ENCODE data around the gene PBOV1.

The PBOV1 gene

DNA sequence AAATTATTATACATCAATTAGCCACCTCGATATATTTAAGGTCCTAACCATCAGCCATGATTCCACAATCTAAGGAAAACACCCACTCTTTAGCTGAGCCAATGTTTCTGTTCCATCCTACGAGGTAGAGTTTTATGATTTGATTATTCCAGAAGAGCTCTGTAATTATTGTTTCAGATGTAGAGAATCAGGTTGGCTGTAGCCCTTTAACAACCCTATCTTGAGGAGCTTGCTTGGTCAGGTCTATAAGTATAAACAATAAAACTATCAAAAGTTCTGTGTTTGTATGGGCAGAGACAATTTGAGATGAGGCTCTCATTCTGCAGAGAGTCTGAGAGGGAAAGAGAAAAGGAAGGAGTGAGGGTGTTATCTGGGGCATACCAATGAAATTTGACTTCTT is at the start of gene PBOV1:
PBOV1 (minus strand) TSS at position 43 of the 400 bp plus-strand sequence. CDS start 96 bp downstream, outside the sequence.
- no peak for DNase-seq

- no peak for DNase-seq
Measured at GRCh38 chr6:138266095-138266494, 47.8 kb upstream of the PBOV1 start.

DNA sequence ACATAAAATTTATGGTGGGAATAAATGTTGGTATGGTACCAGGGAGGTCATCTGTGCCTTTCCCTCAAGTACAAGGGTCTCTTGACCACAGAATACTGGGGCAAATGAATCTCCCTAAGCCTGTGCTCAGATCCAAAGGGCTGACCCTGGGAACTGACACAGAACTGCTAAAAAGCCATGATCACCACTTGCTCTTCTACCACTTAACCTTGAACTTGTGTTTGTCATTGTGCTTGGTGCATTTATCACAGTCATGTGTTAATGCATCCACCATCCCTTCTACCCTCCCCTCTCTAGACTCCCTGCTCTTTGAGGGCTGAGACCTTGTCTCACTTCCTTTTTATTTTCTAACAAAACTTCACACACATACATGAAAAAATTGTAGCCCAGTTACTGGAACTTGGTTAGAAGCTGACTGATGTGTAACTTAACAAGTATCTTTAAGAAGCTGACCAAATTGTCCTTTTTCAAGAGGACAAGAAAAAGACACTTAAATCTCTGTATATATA is 46.1 kb upstream of the PBOV1 start:
- no peak for DNase-seq

GRCh38 chr6:138263963-138264362 is 45.7 kb upstream of the PBOV1 start:
- no peak for DNase-seq

GRCh38 chr6:138261116-138261780 is 43.0 kb upstream of the PBOV1 start:
- no peak for DNase-seq

- no peak for DNase-seq
Measured at GRCh38 chr6:138258991-138259390, 40.7 kb upstream of the PBOV1 start.

DNA sequence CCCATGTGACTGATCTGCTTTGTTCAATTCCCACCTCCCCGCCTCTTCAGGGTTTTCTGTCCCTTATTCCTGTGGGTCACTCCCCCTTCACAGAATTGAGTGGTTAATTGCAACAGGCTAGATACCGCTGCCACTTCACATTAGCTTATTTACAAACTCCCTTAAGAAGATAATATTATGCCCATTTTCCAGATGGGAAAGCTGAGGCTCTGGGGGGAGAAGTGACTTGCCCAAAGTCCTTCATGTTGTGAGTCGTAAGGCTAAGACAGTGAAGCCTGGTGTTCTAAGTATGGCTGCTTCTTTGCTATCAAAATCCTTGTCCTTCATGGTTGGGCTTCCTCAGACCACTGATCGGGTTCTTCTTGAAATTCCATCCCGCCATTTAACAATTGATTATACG is 39.9 kb upstream of the PBOV1 start:
- DNase-seq = no peak

DNA sequence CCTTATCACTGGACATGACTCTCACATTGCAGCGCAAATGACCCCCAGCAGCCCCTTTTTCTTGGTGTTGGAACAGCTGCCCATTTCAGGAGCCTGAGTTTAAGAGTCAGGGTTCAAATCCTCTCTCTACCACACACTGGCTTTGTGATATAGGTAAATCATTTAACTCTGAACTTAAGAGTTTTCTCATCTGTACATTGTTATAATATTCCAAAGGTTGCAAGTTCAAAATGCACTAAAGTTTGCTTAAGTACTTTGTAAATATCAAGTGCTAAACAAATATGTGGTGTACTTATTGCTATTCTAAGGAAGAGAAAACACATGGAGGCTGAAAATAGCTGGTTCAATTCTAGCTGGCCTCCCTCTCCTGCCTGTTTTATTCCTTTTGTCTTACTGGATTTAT is 39.3 kb upstream of the PBOV1 start:
- no peak for DNase-seq

GRCh38 chr6:138255443-138255842 is 37.2 kb upstream of the PBOV1 start:
- DNase-seq = no peak

GRCh38 chr6:138253731-138254130 is 35.4 kb upstream of the PBOV1 start:
- DNase-seq = no peak

GRCh38 chr6:138250513-138251247 is 32.4 kb upstream of the PBOV1 start:
- no peak for DNase-seq

DNA sequence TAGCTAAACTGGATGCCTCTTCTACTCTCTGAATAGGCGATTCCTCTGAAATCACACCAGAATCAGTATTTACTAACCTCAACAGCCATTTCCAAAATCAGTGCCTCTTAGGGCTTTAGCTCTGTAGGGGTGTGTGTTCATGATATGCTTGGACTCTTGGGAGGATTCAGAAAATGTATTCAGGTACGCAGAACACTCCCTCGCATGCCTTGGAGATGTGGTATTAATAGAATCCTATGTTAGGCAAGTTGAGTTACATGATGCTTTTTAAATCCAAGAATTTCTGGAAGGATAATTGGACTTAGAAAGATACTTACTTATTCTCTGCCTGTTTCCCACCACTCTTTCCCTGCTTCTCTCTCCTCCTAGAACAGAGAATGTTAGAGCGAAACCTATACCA is 31.8 kb upstream of the PBOV1 start:
- no peak for DNase-seq

DNA sequence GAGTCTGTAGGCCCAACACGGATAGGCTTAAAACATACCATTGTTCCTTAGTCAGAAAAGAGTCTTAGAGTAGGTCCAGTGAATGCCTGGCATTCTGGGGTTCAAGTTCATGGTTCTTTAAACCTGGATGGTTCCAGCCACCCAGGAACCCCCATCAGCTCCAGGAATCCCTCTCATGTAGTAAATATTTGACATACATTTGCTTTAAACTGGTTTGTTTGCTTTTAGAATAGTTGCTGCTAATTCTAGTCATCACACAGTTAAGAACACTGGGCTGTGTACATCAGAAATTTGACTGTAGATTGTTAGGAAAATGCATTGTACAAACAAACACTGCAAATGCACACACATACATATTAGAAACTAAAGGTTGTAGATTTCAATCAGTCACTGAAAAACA is 30.6 kb upstream of the PBOV1 start:
- no peak for DNase-seq

GRCh38 chr6:138248011-138248410 is 29.7 kb upstream of the PBOV1 start:
- no peak for DNase-seq

DNA sequence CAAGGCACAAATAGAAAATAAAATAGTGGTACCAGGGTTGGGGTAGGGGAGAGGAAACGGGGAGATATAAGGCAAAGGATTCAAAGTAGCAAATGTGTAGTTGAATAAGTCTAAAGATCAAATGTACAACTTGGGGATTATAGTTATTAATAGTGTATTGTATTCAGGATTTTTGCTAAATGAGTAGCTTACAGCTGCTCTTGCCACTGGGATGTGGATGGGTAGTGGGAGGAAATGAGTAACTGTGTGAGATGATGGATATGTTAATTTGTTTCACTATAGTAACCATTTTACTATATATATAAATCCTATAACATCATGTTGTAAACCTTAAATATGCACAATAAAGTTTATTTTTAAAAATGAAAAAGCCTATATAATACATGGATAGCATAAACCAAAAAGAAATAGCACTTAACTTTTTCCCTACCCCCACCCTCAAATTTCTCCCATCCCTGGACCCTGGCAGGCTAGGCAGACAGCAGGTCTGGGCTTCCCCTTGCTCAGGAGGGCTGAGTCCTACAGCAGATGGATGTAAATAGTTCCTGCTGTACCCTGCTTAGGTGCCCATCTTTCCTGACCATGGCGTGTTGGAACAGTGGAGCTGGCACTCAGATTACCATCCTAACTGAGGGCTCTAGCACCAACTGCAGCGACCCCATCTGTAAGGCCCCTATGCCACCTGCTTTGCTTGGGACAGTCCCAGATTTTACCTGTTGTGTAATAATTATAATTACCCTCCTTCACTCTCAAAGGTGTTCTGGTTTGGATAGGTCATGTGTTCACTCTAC is 28.6 kb upstream of the PBOV1 start:
- DNase-seq = no peak

GRCh38 chr6:138245751-138246150 is 27.5 kb upstream of the PBOV1 start:
- no peak for DNase-seq

GRCh38 chr6:138242987-138243592 is 24.8 kb upstream of the PBOV1 start:
- no peak for DNase-seq

DNA sequence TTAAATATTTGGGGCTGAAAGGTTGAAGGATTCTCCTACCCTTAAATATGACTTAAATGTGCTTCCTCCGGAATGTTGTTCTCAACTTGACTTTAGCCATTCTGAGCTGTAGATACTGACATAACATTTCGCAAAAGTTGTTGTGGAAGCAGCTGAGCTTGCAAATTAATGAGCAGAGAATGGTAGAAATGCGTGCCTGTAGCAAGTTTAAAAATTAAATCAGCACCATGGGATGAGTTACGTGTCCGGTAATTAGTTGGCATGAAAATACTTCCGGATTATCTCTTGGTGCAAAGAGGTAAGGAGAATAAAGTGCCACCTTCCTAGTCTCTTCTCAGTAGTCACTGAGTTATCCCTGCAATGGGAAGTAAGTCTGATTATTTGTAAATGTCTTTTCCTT is 23.6 kb upstream of the PBOV1 start:
- DNase-seq = no peak

- no peak for DNase-seq
Measured at GRCh38 chr6:138241381-138241780, 23.1 kb upstream of the PBOV1 start.

GRCh38 chr6:138240476-138241245 is 22.4 kb upstream of the PBOV1 start:
- no peak for DNase-seq

- no peak for DNase-seq
Measured at GRCh38 chr6:138239774-138240173, 21.5 kb upstream of the PBOV1 start.

DNA sequence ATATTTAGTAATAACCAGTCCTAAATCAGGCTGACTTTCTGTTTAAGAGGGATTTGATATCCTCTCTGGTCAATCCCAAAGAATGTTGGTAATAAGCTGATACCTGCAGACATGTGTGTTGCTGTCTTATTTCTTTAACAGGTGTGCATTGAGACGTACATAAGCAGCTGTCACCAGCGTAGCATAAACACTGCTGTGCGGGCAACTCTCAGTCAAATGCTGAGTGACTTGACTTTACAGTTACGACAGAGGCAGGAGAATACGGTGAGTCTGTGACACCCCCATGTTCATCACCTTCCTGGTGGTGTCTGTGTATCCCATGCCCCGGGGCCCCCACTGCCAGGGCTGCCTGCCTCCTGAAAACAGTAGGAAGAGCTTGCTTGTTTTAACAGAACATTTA is 20.1 kb upstream of the PBOV1 start:
- no peak for DNase-seq

Data from OCI-M1 (cell line).